ENCODE data around the gene TSPO2. TPM values are rescaled to one million over a fixed set of nuclear protein-coding genes. Genes with fewer than 3 reads are reported as not detected.

TSPO2 gene
- polyA plus RNA-seq, 1 donor (not counting 4 experiments of a cell fraction or from before 2014, with no cell fraction given) = not detected

- Histone ChIP-seq H3K79me2 (ENCODE audit: control insufficient read depth, insufficient read depth, low read length) (peaks cover 37% of the 10 kb centered on the region), H3K4me2 (ENCODE audit: control insufficient read depth, extremely low read depth, insufficient read depth, low read depth, low read length) (peak within 1 kb of the TSS; percentile 88)
- dilution Hi-C loops (cut with MboI; ENCODE audit: extremely low pct_ligation_motif_present, low sequenced_read_pairs) = no loop called here
Measured at GRCh38 chr6:41071923-41072835, 29.9 kb downstream of the TSPO2 start, which contains the start of gene OARD1. Gene OARD1, minus strand, starts transcription at chr6:41072356. Its CDS starts 722 bp downstream, at chr6:41071634.

GRCh38 chr6:41072836-41073202, 30.6 kb downstream of the TSPO2 start, which contains the start of gene NFYA:
Gene NFYA, plus strand, starts transcription at chr6:41072974. Its CDS starts 6,116 bp downstream, at chr6:41079090.
- Histone ChIP-seq H4K20me1 (ENCODE audit: control insufficient read depth, extremely low read depth, insufficient read depth, low read length) (no peaks in the 10 kb centered on the region), H3K9me3 (ENCODE audit: control insufficient read depth, low read depth, low read length) (no peaks in the 10 kb centered on the region), H3K27ac (ENCODE audit: control insufficient read depth, insufficient read depth, low read length) (peak within 1 kb of the TSS; percentile 96), H3K79me2 (ENCODE audit: control insufficient read depth, insufficient read depth, low read length) (peaks cover 43% of the 10 kb centered on the region), H3K9ac (ENCODE audit: control insufficient read depth, extremely low read depth, insufficient read depth, low read length) (peak within 1 kb of the TSS; percentile 93), H3K4me2 (ENCODE audit: control insufficient read depth, extremely low read depth, insufficient read depth, low read depth, low read length) (peak within 1 kb of the TSS; percentile 88), H3K36me3 (ENCODE audit: control insufficient read depth in 2 of 2, extremely low read depth in 1 of 2, insufficient read depth in 2 of 2, low read length in 2 of 2) (peaks cover 0 to 7% of the 10 kb centered on the region in 2 experiments), H2AFZ (ENCODE audit: control insufficient read depth, low read length) (peak within 1 kb of the TSS; percentile 72), H3K27me3 (ENCODE audit: control insufficient read depth, extremely low read depth, insufficient read depth, low read length) (no peaks in the 10 kb centered on the region), H3K4me3 (ENCODE audit: control insufficient read depth in 2 of 3, extremely low read depth in 1 of 3, insufficient read depth in 2 of 3, low read depth in 1 of 3, low read length in 3 of 3) (peak within 1 kb of the TSS; percentile 85 to 93 (median 88)), H3K4me1 (ENCODE audit: control insufficient read depth, extremely low read depth, insufficient read depth, low read length) (peaks cover 11% of the 10 kb centered on the region), H3K9me1 (ENCODE audit: control insufficient read depth, extremely low read depth, insufficient read depth, low read length) (no peaks in the 10 kb centered on the region)
- no peak for FAIRE-seq
- TF ChIP-seq CTCF (optimal IDR thresholded peaks at IDR 0.05 in 1 of 3, IDR thresholded peaks at IDR 0.05 in 1 of 3, conservative IDR thresholded peaks at IDR 0.05 in 1 of 3; ENCODE audit: extremely low read depth in 1 of 3, insufficient read depth in 2 of 3, low read length in 3 of 3) (no peak), EZH2 (IDR thresholded peaks at IDR 0.05; ENCODE audit: low read length) (no peak)
- no peak for DNase-seq (ENCODE audit: low read depth, low spot score)
- dilution Hi-C loops (cut with MboI; ENCODE audit: extremely low pct_ligation_motif_present, low sequenced_read_pairs) = no loop called here

More at GRCh38 chr6:41071923-41072835, 29.9 kb downstream of the TSPO2 start, which contains the start of gene OARD1:
- Histone ChIP-seq H3K9me3 (ENCODE audit: control insufficient read depth, low read depth, low read length) (no peaks in the 10 kb centered on the region), H3K36me3 (ENCODE audit: control insufficient read depth in 2 of 2, extremely low read depth in 1 of 2, insufficient read depth in 2 of 2, low read length in 2 of 2) (peaks cover 0 to 7% of the 10 kb centered on the region in 2 experiments), H3K27ac (ENCODE audit: control insufficient read depth, insufficient read depth, low read length) (peak within 1 kb of the TSS; percentile 96), H3K4me3 (ENCODE audit: control insufficient read depth in 2 of 3, extremely low read depth in 1 of 3, insufficient read depth in 2 of 3, low read depth in 1 of 3, low read length in 3 of 3) (peak within 1 kb of the TSS; percentile 85 to 93 (median 88)), H2AFZ (ENCODE audit: control insufficient read depth, low read length) (peak within 1 kb of the TSS; percentile 90), H3K27me3 (ENCODE audit: control insufficient read depth, extremely low read depth, insufficient read depth, low read length) (no peaks in the 10 kb centered on the region), H3K4me1 (ENCODE audit: control insufficient read depth, extremely low read depth, insufficient read depth, low read length) (peaks cover 6% of the 10 kb centered on the region), H4K20me1 (ENCODE audit: control insufficient read depth, extremely low read depth, insufficient read depth, low read length) (no peaks in the 10 kb centered on the region), H3K9ac (ENCODE audit: control insufficient read depth, extremely low read depth, insufficient read depth, low read length) (peak within 1 kb of the TSS; percentile 93), H3K9me1 (ENCODE audit: control insufficient read depth, extremely low read depth, insufficient read depth, low read length) (no peaks in the 10 kb centered on the region)
- DNase-seq (ENCODE audit: low read depth, low spot score) (peak; percentile 97), FAIRE-seq (peak; percentile 87)
- TF ChIP-seq EZH2 (IDR thresholded peaks at IDR 0.05; ENCODE audit: low read length) = no peak
- no peak for TF ChIP-seq CTCF (optimal IDR thresholded peaks at IDR 0.05 in 1 of 3, IDR thresholded peaks at IDR 0.05 in 1 of 3, conservative IDR thresholded peaks at IDR 0.05 in 1 of 3; ENCODE audit: extremely low read depth in 1 of 3, insufficient read depth in 2 of 3, low read length in 3 of 3)

Data from keratinocyte (primary cell).